A549 (cell line): ENCODE data around the gene PTGR2. TPM values are rescaled to one million over a fixed set of nuclear protein-coding genes. Genes with fewer than 3 reads are reported as not detected.

Source experiments
- ATAC-seq, 2 experiments: fragments of 200-7000 bp in 1 of 2; fragments of >200 bp in 1 of 2; cut with Nextera tagmentation in 1 of 2; cut with Tn5 transposase in 1 of 2; 3 replicates each; pipeline versions ENCODE4 v1.8.0 to v1.9.1; 2018 to 2020; ENCODE audit warnings: mild to moderate bottlenecking in 1 of 2, moderate library complexity in 1 of 2
- CTCF ChIA-PET: fragments of 300-600 bp; sonication (Branson Sonifier 250); formaldehyde crosslinking; extraction: SDS; loops from one replicate; lab custom pipeline; 2021; ENCODE audit warnings: antibody characterized with exemption, inconsistent platforms; lab: Yijun Ruan, JAX
- POLR2A ChIA-PET: fragments of 350-600 bp; formaldehyde crosslinking; extraction: SDS; loops from one replicate; lab custom pipeline; 2021; ENCODE audit warnings: antibody characterized with exemption, inconsistent platforms; lab: Yijun Ruan, JAX
- DNase-seq, 2 experiments: peaks; one replicate each; pipeline versions ENCODE4 v3.0.0 to v3.0.0-alpha.2; 2011 to 2016; ENCODE audit warnings: low read depth in 1 of 2, low spot score in 1 of 2
- FAIRE-seq: peaks from 2 replicates; lab custom pipeline; 2011; peaks lifted over from hg19 to GRCh38; lab: Jason Lieb, UNC
- H3K27ac ChIP-seq, 2 experiments: fragments of >200 bp; sonication (Bioruptor Twin); formaldehyde crosslinking; 3 replicates each; pipeline ENCODE4 v1.5.1; 2016 to 2017
- H3K4me1 ChIP-seq: fragments of >200 bp; sonication (Bioruptor Twin); formaldehyde crosslinking; 3 replicates; pipeline ENCODE4 v1.6.1; 2016
- H3K4me2 ChIP-seq: fragments of >200 bp; sonication (Bioruptor Twin); formaldehyde crosslinking; 3 replicates; pipeline ENCODE4 v1.6.1; 2016
- H3K4me3 ChIP-seq: fragments of >200 bp; sonication (Bioruptor Twin); formaldehyde crosslinking; 3 replicates; pipeline ENCODE4 v1.5.1; 2016
- H3K9me3 ChIP-seq: fragments of >200 bp; sonication (Bioruptor Twin); formaldehyde crosslinking; 3 replicates; pipeline ENCODE4 v1.6.1; 2016
- CBX8 ChIP-seq: fragments of 200-600 bp; sonication (generic); IDR thresholded peaks from 2 replicates; pipeline ENCODE4 v1.6.1; 2016
- CEBPB ChIP-seq, 2 experiments: fragments of >200 bp in 1 of 2; sonication (Bioruptor Twin) in 1 of 2; formaldehyde crosslinking in 1 of 2; IDR thresholded peaks; 2 replicates each; pipeline ENCODE4 v1.6.1; 2012 to 2016
- CHD2 ChIP-seq: fragments of 150-350 bp; IDR thresholded peaks from 2 replicates; pipeline ENCODE4 v1.6.1; 2014; ENCODE audit warnings: low read length; ENCODE audit not compliant: partially characterized antibody
- EHF ChIP-seq: fragments of 250-450 bp; sonication (Bioruptor Pico); IDR thresholded peaks from 2 replicates; pipeline ENCODE4 v1.5.0; 2020; ENCODE audit warnings: mild to moderate bottlenecking
- EHMT2 ChIP-seq: fragments of 200-600 bp; sonication (generic); IDR thresholded peaks from 2 replicates; pipeline ENCODE4 v1.6.1; 2016; ENCODE audit warnings: antibody characterized with exemption, low read depth, mild to moderate bottlenecking, moderate library complexity
- EP300 ChIP-seq, 2 experiments: fragments of >200 bp; sonication (Bioruptor Twin); formaldehyde crosslinking; IDR thresholded peaks; 2 replicates in 1 of 2; 3 replicates in 1 of 2; pipeline ENCODE4 v1.6.1; 2016 to 2017
- ESRRA ChIP-seq: fragments of 150-350 bp; IDR thresholded peaks from 2 replicates; pipeline ENCODE4 v1.6.1; 2014; ENCODE audit warnings: mild to moderate bottlenecking, low read length, borderline replicate concordance
- FOSB ChIP-seq: fragments of 250-450 bp; sonication (Bioruptor Pico); IDR thresholded peaks from 2 replicates; pipeline ENCODE4 v1.5.0; 2020; ENCODE audit warnings: mild to moderate bottlenecking, moderate library complexity
- FOXS1 ChIP-seq: fragments of 250-450 bp; sonication (Bioruptor Pico); IDR thresholded peaks from 2 replicates; pipeline ENCODE4 v1.5.0; 2020; ENCODE audit warnings: mild to moderate bottlenecking, moderate library complexity
- HEYL ChIP-seq: fragments of 250-450 bp; sonication (Bioruptor Pico); IDR thresholded peaks from 2 replicates; pipeline ENCODE4 v1.8.0; 2021; ENCODE audit warnings: mild to moderate bottlenecking, moderate library complexity
- NFE2L2 ChIP-seq: fragments of 150-350 bp; conservative IDR thresholded peaks from 2 replicates; pipeline ENCODE4 v1.6.1; 2014; ENCODE audit warnings: low read length
- NR3C1 ChIP-seq: fragments of >200 bp; sonication (Bioruptor Twin); formaldehyde crosslinking; IDR thresholded peaks from 3 replicates; pipeline ENCODE4 v1.6.1; 2017
- PHF8 ChIP-seq: fragments of 200-600 bp; sonication (generic); IDR thresholded peaks from 2 replicates; pipeline ENCODE4 v1.6.1; 2016; ENCODE audit warnings: low read depth, mild to moderate bottlenecking, antibody characterized with exemption, moderate library complexity, borderline replicate concordance
- RCOR1 ChIP-seq: fragments of 150-350 bp; IDR thresholded peaks from 2 replicates; pipeline ENCODE4 v1.6.1; 2014; ENCODE audit warnings: antibody characterized with exemption, low read length, low read depth
- RFX5 ChIP-seq: fragments of 450-650 bp; IDR thresholded peaks from 2 replicates; pipeline ENCODE4 v1.7.1; 2014; ENCODE audit warnings: antibody characterized with exemption, mild to moderate bottlenecking, moderate library complexity
- SMC3 ChIP-seq: fragments of >200 bp; sonication (Bioruptor Twin); formaldehyde crosslinking; IDR thresholded peaks from 3 replicates; pipeline ENCODE4 v1.6.1; 2018; ENCODE audit warnings: inconsistent platforms
- TFCP2L1 ChIP-seq: fragments of 250-450 bp; sonication (Bioruptor Pico); IDR thresholded peaks from 2 replicates; pipeline ENCODE4 v1.5.0; 2021; ENCODE audit warnings: mild to moderate bottlenecking
- ZC3H11A ChIP-seq: fragments of 450-650 bp; IDR thresholded peaks from 2 replicates; pipeline ENCODE4 v1.6.1; 2014; ENCODE audit warnings: antibody characterized with exemption, mild to moderate bottlenecking
- WGBS: methylation state at CpG from one replicate; pipeline ENCODE4 v1.1.6; 2017; ENCODE audit errors: missing lambda C conversion rate; 5-methylcytosine and 5-hydroxymethylcytosine counted together
- polyA plus RNA-seq, 4 experiments: library from polyadenylated mRNA; depleted of rRNA in 3 of 4; stranded (reverse); fragments of >200 nt; fragmentation: RNase III in 1 of 4; extraction: RNeasy Plus Mini Kit Qiagen cat#74134 plus additional on column Dnase treatment in 1 of 4; gene quantifications; 2 replicates in 3 of 4; 3 replicates in 1 of 4; pipeline ENCODE4 v1.2.3, GENCODE V29; 2011 to 2017
- TF ChIP-seq, protein P1 (sequence below): fragments of 200-600 bp; sonication (generic); IDR thresholded peaks from 2 replicates; pipeline ENCODE4 v1.6.1; 2016; ENCODE audit warnings: antibody characterized with exemption, mild to moderate bottlenecking, moderate library complexity
- TF ChIP-seq, protein P2 (sequence below): fragments of 450-650 bp; IDR thresholded peaks from 2 replicates; pipeline ENCODE4 v1.6.1; 2014; ENCODE audit warnings: antibody characterized with exemption
- TF ChIP-seq, protein P3 (sequence below): fragments of 250-450 bp; sonication (Bioruptor Pico); IDR thresholded peaks from 2 replicates; pipeline ENCODE4 v1.5.0; 2021; ENCODE audit warnings: mild to moderate bottlenecking, moderate library complexity, borderline replicate concordance
- TF ChIP-seq, protein P4 (sequence below): fragments of >200 bp; sonication (Bioruptor Twin); formaldehyde crosslinking; IDR thresholded peaks from 3 replicates; pipeline ENCODE4 v1.6.1; 2016

Gene PTGR2
- polyA plus RNA-seq, 2 of the 4 experiments (the other 2 are of a cell fraction), result 13.5 to 30.5 TPM

DNA sequence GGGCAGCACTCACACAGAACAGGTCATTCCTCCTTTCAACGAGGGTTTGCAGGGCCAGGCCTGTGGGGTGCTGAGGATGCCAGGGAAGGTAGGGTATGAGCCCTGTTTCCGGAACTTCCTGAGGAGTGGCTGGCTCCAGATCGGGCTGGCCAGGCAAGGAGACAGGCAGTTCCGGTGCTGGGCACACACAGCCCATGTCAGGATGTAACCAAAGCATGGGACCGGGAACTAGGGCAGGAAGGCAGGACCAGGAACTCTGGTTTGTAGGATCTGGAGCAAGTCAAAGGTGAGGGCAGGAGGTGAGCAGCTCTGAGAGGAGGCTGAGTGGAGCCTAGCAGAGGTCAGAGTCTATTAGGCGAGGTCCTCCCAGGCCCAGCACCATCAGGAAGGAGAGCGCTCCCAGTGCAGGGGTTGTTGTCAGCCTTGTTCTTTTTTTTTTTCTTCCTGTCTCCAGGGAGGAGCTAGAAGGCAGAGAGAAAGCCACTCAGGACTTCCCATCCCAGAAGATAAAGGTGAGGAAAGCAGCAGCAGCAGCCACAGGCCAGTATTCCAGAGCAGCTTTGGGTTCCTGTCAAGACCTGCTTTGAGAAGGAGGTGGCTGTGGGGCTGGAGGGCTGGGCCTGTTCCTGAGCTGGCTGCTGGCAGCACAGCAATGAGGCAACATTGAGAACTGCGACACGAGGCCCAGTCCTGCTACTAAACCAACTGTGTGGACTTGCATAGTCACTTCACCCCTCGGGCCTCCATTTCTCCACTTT lies 49.0 kb upstream of the PTGR2 start:
- TF ChIP-seq ESRRA (no peak), EHF (CRISPR knock-in tag) (no peak), NFE2L2 (no peak), ZC3H11A (no peak), SMC3 (no peak)
- TF ChIP-seq, protein P1, sequence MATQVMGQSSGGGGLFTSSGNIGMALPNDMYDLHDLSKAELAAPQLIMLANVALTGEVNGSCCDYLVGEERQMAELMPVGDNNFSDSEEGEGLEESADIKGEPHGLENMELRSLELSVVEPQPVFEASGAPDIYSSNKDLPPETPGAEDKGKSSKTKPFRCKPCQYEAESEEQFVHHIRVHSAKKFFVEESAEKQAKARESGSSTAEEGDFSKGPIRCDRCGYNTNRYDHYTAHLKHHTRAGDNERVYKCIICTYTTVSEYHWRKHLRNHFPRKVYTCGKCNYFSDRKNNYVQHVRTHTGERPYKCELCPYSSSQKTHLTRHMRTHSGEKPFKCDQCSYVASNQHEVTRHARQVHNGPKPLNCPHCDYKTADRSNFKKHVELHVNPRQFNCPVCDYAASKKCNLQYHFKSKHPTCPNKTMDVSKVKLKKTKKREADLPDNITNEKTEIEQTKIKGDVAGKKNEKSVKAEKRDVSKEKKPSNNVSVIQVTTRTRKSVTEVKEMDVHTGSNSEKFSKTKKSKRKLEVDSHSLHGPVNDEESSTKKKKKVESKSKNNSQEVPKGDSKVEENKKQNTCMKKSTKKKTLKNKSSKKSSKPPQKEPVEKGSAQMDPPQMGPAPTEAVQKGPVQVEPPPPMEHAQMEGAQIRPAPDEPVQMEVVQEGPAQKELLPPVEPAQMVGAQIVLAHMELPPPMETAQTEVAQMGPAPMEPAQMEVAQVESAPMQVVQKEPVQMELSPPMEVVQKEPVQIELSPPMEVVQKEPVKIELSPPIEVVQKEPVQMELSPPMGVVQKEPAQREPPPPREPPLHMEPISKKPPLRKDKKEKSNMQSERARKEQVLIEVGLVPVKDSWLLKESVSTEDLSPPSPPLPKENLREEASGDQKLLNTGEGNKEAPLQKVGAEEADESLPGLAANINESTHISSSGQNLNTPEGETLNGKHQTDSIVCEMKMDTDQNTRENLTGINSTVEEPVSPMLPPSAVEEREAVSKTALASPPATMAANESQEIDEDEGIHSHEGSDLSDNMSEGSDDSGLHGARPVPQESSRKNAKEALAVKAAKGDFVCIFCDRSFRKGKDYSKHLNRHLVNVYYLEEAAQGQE, result no peak
- TF ChIP-seq, all 56 proteins: peak for 0
- no peak overlapping the region for H3K4me3 ChIP-seq
- H3K4me1 ChIP-seq, result peaks cover under 1% of the 10 kb centered on the region; the same call in 1 of the 3 replicates
- FAIRE-seq, result no peak
- H3K9me3 ChIP-seq, result no peaks in the 10 kb centered on the region
- WGBS, result 74% methylated on average over 10 of the region's 10 CpGs
- ChIA-PET POLR2A (interaction anchor here (0.9 to 1.4 kb wide), 2 partner anchors 17 to 43 kb away, joined by 3 to 7 read pairs; no protein-coding TSS in a partner anchor), CTCF (interaction anchor here (0.8 to 3.0 kb wide), 2 partner anchors 11 to 24 kb away, joined by 3 to 12 read pairs; no protein-coding TSS in a partner anchor)
- ATAC-seq, result peak; percentile 84 to 86
- peak in 1 of 2 experiments; percentile 49 for DNase-seq
- H3K4me2 ChIP-seq, result no peak overlapping the region
- peak overlapping the region in 1 of 2 experiments; percentile 34; a peak in 2 of 6 replicates for H3K27ac ChIP-seq

DNA sequence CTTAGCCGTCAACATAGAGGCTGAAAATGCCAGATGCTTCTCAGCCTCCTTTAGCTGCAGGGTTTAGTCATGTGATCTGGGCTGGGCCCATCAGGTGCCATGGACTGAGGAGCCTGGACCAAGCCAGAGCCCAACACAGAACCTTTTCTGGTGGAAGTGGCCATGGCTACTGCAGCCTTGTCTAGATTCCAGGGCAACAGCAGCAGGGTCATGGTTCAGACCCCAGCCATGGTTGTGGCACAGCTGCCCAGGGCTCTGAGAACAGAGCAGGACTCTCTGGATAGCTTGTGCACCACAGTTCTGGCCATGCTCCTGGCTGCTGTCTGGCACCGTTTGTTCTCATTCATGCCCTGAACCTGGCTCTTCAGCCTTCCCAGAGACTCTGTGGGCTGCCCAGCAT lies 47.0 kb upstream of the PTGR2 start:
- Histone ChIP-seq H3K4me3 (no peak overlapping the region), H3K4me1 (no peaks in the 10 kb centered on the region), H3K9me3 (no peaks in the 10 kb centered on the region), H3K4me2 (no peak overlapping the region), H3K27ac (no peak overlapping the region)
- DNase-seq (no peak), ATAC-seq (no peak), FAIRE-seq (no peak)
- ChIA-PET POLR2A (no interaction called here), CTCF (interaction anchor here (0.9 to 1.2 kb wide), 2 partner anchors 11 to 76 kb away, joined by 3 to 4 read pairs; no protein-coding TSS in a partner anchor)
- WGBS, result 72% methylated on average over 2 of the region's 2 CpGs
- no peak for TF ChIP-seq EP300 (IDR thresholded peaks at IDR 0.05)
- no peak for TF ChIP-seq CBX8
- no peak for TF ChIP-seq RCOR1
- TF ChIP-seq EHMT2, result no peak

DNA sequence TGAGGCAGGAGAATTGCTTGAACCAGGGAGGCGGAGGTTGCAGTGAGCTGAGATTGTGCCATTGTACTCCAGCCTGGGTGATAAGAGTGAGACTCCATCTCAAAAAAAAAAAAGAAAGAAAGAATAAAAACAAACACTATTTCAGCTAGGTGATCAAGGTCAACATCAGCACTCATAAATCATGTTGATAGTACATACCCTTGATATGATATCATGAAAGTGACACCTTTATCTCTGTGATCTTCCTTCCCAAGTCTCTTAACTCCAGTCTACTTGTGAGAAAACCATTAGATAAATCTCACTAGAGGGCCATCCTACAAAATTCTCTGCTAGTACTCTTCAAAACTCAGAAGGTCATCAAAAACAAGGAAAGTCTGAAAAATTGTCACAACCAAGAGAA lies 44.2 kb upstream of the PTGR2 start:
- 96% methylated on average over 1 of the region's 1 CpG for WGBS
- no peak for DNase-seq
- no peak for ATAC-seq
- no peak for FAIRE-seq
- no peak overlapping the region for H3K4me3 ChIP-seq
- CTCF ChIA-PET, result no interaction called here
- no peaks in the 10 kb centered on the region for H3K9me3 ChIP-seq
- no peaks in the 10 kb centered on the region for H3K4me1 ChIP-seq
- no peak overlapping the region for H3K4me2 ChIP-seq
- H3K27ac ChIP-seq, result no peak overlapping the region
- POLR2A ChIA-PET, result no interaction called here
- TF ChIP-seq, protein P2, sequence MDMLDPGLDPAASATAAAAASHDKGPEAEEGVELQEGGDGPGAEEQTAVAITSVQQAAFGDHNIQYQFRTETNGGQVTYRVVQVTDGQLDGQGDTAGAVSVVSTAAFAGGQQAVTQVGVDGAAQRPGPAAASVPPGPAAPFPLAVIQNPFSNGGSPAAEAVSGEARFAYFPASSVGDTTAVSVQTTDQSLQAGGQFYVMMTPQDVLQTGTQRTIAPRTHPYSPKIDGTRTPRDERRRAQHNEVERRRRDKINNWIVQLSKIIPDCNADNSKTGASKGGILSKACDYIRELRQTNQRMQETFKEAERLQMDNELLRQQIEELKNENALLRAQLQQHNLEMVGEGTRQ, result no peak
- no peak for TF ChIP-seq NR3C1
- TF ChIP-seq CBX8, result no peak
- TF ChIP-seq RFX5, result no peak
- TF ChIP-seq CEBPB (IDR thresholded peaks at IDR 0.05), result no peak
- no peak for TF ChIP-seq HEYL (CRISPR knock-in tag)
- TF ChIP-seq TFCP2L1 (CRISPR knock-in tag), result no peak
- TF ChIP-seq, protein P3, sequence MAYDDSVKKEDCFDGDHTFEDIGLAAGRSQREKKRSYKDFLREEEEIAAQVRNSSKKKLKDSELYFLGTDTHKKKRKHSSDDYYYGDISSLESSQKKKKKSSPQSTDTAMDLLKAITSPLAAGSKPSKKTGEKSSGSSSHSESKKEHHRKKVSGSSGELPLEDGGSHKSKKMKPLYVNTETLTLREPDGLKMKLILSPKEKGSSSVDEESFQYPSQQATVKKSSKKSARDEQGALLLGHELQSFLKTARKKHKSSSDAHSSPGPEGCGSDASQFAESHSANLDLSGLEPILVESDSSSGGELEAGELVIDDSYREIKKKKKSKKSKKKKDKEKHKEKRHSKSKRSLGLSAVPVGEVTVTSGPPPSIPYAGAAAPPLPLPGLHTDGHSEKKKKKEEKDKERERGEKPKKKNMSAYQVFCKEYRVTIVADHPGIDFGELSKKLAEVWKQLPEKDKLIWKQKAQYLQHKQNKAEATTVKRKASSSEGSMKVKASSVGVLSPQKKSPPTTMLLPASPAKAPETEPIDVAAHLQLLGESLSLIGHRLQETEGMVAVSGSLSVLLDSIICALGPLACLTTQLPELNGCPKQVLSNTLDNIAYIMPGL (CRISPR knock-in tag), result no peak
- TF ChIP-seq, protein P4, sequence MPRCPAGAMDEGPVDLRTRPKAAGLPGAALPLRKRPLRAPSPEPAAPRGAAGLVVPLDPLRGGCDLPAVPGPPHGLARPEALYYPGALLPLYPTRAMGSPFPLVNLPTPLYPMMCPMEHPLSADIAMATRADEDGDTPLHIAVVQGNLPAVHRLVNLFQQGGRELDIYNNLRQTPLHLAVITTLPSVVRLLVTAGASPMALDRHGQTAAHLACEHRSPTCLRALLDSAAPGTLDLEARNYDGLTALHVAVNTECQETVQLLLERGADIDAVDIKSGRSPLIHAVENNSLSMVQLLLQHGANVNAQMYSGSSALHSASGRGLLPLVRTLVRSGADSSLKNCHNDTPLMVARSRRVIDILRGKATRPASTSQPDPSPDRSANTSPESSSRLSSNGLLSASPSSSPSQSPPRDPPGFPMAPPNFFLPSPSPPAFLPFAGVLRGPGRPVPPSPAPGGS, result no peak
- TF ChIP-seq PHF8, result no peak
- no peak for TF ChIP-seq FOSB (CRISPR knock-in tag)
- TF ChIP-seq FOXS1 (CRISPR knock-in tag), result no peak
- TF ChIP-seq RCOR1, result no peak
- TF ChIP-seq CHD2, result no peak
